ENCODE data around the gene TRIM37.

The TRIM37 gene

DNA sequence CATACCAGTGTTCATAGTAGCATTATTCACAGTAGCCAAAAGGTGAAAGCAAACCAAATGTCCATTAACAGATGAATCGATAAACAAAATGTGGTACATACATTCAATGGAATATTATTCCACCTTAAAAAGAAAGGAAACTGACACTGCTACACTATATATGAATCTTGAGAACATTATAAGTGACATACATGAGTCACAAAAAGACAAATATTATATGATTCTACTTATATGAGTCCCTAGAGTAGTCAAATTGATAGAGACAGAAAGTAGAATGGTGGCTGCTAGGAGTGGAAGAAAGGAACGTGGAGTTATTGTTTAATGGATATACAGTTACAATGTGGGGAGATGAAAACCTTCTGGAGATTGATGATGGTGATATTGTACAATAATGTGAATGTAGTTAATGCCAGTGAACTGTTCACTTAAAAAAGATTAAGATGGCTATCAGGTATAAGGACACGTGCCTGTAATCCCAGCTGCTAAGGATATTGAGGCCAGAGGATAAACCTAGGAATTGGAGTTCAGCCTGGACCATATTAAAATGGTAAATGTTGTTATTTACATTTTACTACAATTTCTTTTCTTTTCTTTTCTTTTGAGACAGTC lies 20.2 kb upstream of the TRIM37 start:
- no peak overlapping the region for H3K9ac ChIP-seq (ENCODE audit: low read depth, low read length)
- peaks cover 23% of the 10 kb centered on the region; the same call in 1 of the 2 replicates for H4K20me1 ChIP-seq (ENCODE audit: insufficient read depth, low read length)
- ATAC-seq (ENCODE audit: insufficient read depth, low read depth) (no peak), DNase-seq (no peak)
- no peaks in the 10 kb centered on the region for H3K27me3 ChIP-seq (ENCODE audit: insufficient read depth, low read length, poor library complexity)
- no peak overlapping the region for H2AFZ ChIP-seq (ENCODE audit: low read depth, low read length)
- no peaks in the 10 kb centered on the region for H3K4me1 ChIP-seq (ENCODE audit: insufficient read depth, low read length)
- no peak overlapping the region for H3K4me3 ChIP-seq (ENCODE audit: low read depth in 1 of 2, low read length in 2 of 2)
- no peaks in the 10 kb centered on the region for H3K9me3 ChIP-seq (ENCODE audit: insufficient read depth, low read length, severe bottlenecking)
- peaks cover 95% of the 10 kb centered on the region for H3K79me2 ChIP-seq (ENCODE audit: insufficient read depth, low read length)
- TF ChIP-seq, protein P1, sequence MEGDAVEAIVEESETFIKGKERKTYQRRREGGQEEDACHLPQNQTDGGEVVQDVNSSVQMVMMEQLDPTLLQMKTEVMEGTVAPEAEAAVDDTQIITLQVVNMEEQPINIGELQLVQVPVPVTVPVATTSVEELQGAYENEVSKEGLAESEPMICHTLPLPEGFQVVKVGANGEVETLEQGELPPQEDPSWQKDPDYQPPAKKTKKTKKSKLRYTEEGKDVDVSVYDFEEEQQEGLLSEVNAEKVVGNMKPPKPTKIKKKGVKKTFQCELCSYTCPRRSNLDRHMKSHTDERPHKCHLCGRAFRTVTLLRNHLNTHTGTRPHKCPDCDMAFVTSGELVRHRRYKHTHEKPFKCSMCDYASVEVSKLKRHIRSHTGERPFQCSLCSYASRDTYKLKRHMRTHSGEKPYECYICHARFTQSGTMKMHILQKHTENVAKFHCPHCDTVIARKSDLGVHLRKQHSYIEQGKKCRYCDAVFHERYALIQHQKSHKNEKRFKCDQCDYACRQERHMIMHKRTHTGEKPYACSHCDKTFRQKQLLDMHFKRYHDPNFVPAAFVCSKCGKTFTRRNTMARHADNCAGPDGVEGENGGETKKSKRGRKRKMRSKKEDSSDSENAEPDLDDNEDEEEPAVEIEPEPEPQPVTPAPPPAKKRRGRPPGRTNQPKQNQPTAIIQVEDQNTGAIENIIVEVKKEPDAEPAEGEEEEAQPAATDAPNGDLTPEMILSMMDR (IDR thresholded peaks at IDR 0.05; ENCODE audit: borderline replicate concordance, extremely low read depth, low read length, poor library complexity, severe bottlenecking): no peak
- no peak for TF ChIP-seq EZH2 (IDR thresholded peaks at IDR 0.05; ENCODE audit: borderline replicate concordance, low read depth, low read length, severe bottlenecking)
- H3K27ac ChIP-seq (ENCODE audit: low read length): no peak overlapping the region
- H3K4me2 ChIP-seq (ENCODE audit: insufficient read depth, low read length): no peak overlapping the region
- H3K36me3 ChIP-seq (ENCODE audit: insufficient read depth, low read length): peaks cover 70% of the 10 kb centered on the region

GRCh38 chr17:59124665-59125064 lies 18.0 kb upstream of the TRIM37 start:
- ATAC-seq (ENCODE audit: insufficient read depth, low read depth): no peak
- Histone ChIP-seq H3K9ac (ENCODE audit: low read depth, low read length) (no peak overlapping the region), H4K20me1 (ENCODE audit: insufficient read depth, low read length) (peaks cover 16% of the 10 kb centered on the region; the same call in 1 of the 2 replicates), H3K4me3 (ENCODE audit: low read depth in 1 of 2, low read length in 2 of 2) (no peak overlapping the region), H3K79me2 (ENCODE audit: insufficient read depth, low read length) (peaks cover 89% of the 10 kb centered on the region), H3K9me3 (ENCODE audit: insufficient read depth, low read length, severe bottlenecking) (no peaks in the 10 kb centered on the region), H3K4me2 (ENCODE audit: insufficient read depth, low read length) (no peak overlapping the region), H2AFZ (ENCODE audit: low read depth, low read length) (no peak overlapping the region), H3K36me3 (ENCODE audit: insufficient read depth, low read length) (peaks cover 80% of the 10 kb centered on the region), H3K27me3 (ENCODE audit: insufficient read depth, low read length, poor library complexity) (no peaks in the 10 kb centered on the region), H3K4me1 (ENCODE audit: insufficient read depth, low read length) (no peaks in the 10 kb centered on the region), H3K27ac (ENCODE audit: low read length) (no peak overlapping the region)
- no peak for DNase-seq
- TF ChIP-seq EZH2 (IDR thresholded peaks at IDR 0.05; ENCODE audit: borderline replicate concordance, low read depth, low read length, severe bottlenecking): no peak
- TF ChIP-seq, protein P1 (IDR thresholded peaks at IDR 0.05; ENCODE audit: borderline replicate concordance, extremely low read depth, low read length, poor library complexity, severe bottlenecking): no peak

- H3K27ac ChIP-seq (ENCODE audit: low read length): no peak overlapping the region
- H3K9me3 ChIP-seq (ENCODE audit: insufficient read depth, low read length, severe bottlenecking): no peaks in the 10 kb centered on the region
- H3K4me2 ChIP-seq (ENCODE audit: insufficient read depth, low read length): no peak overlapping the region
- no peak overlapping the region for H3K4me3 ChIP-seq (ENCODE audit: low read depth in 1 of 2, low read length in 2 of 2)
- no peak for TF ChIP-seq EZH2 (IDR thresholded peaks at IDR 0.05; ENCODE audit: borderline replicate concordance, low read depth, low read length, severe bottlenecking)
- TF ChIP-seq, protein P1 (IDR thresholded peaks at IDR 0.05; ENCODE audit: borderline replicate concordance, extremely low read depth, low read length, poor library complexity, severe bottlenecking): no peak
- ATAC-seq (ENCODE audit: insufficient read depth, low read depth) (no peak), DNase-seq (no peak)
- peaks cover 76% of the 10 kb centered on the region for H3K36me3 ChIP-seq (ENCODE audit: insufficient read depth, low read length)
- peaks cover 13% of the 10 kb centered on the region; the same call in 1 of the 2 replicates for H4K20me1 ChIP-seq (ENCODE audit: insufficient read depth, low read length)
- H3K4me1 ChIP-seq (ENCODE audit: insufficient read depth, low read length): no peaks in the 10 kb centered on the region
- H2AFZ ChIP-seq (ENCODE audit: low read depth, low read length): no peak overlapping the region
- H3K79me2 ChIP-seq (ENCODE audit: insufficient read depth, low read length): peaks cover 90% of the 10 kb centered on the region
- no peak overlapping the region for H3K9ac ChIP-seq (ENCODE audit: low read depth, low read length)
- no peaks in the 10 kb centered on the region for H3K27me3 ChIP-seq (ENCODE audit: insufficient read depth, low read length, poor library complexity)
Measured at GRCh38 chr17:59121901-59122480, 15.3 kb upstream of the TRIM37 start.

Data from DND-41 (cell line).